ENCODE data around the gene EGFLAM.

The EGFLAM gene

GRCh38 chr5:38375423-38375822 is 117.1 kb downstream of the EGFLAM start:
- no peak for DNase-seq (ENCODE audit: low read depth in 2 of 3, low spot score in 2 of 3)

GRCh38 chr5:38376404-38376803 is 118.0 kb downstream of the EGFLAM start:
- no peak for DNase-seq (ENCODE audit: low read depth in 2 of 3, low spot score in 2 of 3)

- no peak for DNase-seq (ENCODE audit: low read depth in 2 of 3, low spot score in 2 of 3)
These were observed 120.2 kb downstream of the EGFLAM start for GRCh38 chr5:38378579-38378978.

GRCh38 chr5:38379350-38379937 is 121.1 kb downstream of the EGFLAM start:
- DNase-seq (ENCODE audit: low read depth in 2 of 3, low spot score in 2 of 3): no peak

- DNase-seq (ENCODE audit: low read depth in 2 of 3, low spot score in 2 of 3): no peak
These were observed 122.2 kb downstream of the EGFLAM start for GRCh38 chr5:38380537-38380936.

GRCh38 chr5:38381361-38381760 is 123.0 kb downstream of the EGFLAM start:
- DNase-seq (ENCODE audit: low read depth in 2 of 3, low spot score in 2 of 3): no peak

GRCh38 chr5:38382898-38383297 is 124.5 kb downstream of the EGFLAM start:
- DNase-seq (ENCODE audit: low read depth in 2 of 3, low spot score in 2 of 3): peak in 2 of 3 experiments; percentile 3 to 20

- no peak for DNase-seq (ENCODE audit: low read depth in 2 of 3, low spot score in 2 of 3)
These were observed 125.3 kb downstream of the EGFLAM start for GRCh38 chr5:38383701-38384100.

- DNase-seq (ENCODE audit: low read depth in 2 of 3, low spot score in 2 of 3): no peak
These were observed 126.0 kb downstream of the EGFLAM start for GRCh38 chr5:38384396-38384795.

GRCh38 chr5:38387161-38387560 is 128.8 kb downstream of the EGFLAM start:
- no peak for DNase-seq (ENCODE audit: low read depth in 2 of 3, low spot score in 2 of 3)

GRCh38 chr5:38393636-38394035 is 135.3 kb downstream of the EGFLAM start:
- no peak for DNase-seq (ENCODE audit: low read depth in 2 of 3, low spot score in 2 of 3)

GRCh38 chr5:38396766-38397165 is 138.4 kb downstream of the EGFLAM start:
- no peak for DNase-seq (ENCODE audit: low read depth in 2 of 3, low spot score in 2 of 3)

- no peak for DNase-seq (ENCODE audit: low read depth in 2 of 3, low spot score in 2 of 3)
These were observed 142.0 kb downstream of the EGFLAM start for GRCh38 chr5:38400365-38400764.

- no peak for DNase-seq (ENCODE audit: low read depth in 2 of 3, low spot score in 2 of 3)
These were observed 142.8 kb downstream of the EGFLAM start for GRCh38 chr5:38401145-38401544.

GRCh38 chr5:38403406-38403805 is 145.0 kb downstream of the EGFLAM start:
- no peak for DNase-seq (ENCODE audit: low read depth in 2 of 3, low spot score in 2 of 3)

GRCh38 chr5:38403877-38404635 is 145.7 kb downstream of the EGFLAM start:
- DNase-seq (ENCODE audit: low read depth in 2 of 3, low spot score in 2 of 3): no peak

- DNase-seq (ENCODE audit: low read depth in 2 of 3, low spot score in 2 of 3): no peak
These were observed 146.4 kb downstream of the EGFLAM start for GRCh38 chr5:38404667-38405276.

GRCh38 chr5:38408446-38409198 is 150.3 kb downstream of the EGFLAM start:
- DNase-seq (ENCODE audit: low read depth in 2 of 3, low spot score in 2 of 3): no peak

- DNase-seq (ENCODE audit: low read depth in 2 of 3, low spot score in 2 of 3): no peak
These were observed 152.1 kb downstream of the EGFLAM start for GRCh38 chr5:38410304-38410990.

- no peak for DNase-seq (ENCODE audit: low read depth in 2 of 3, low spot score in 2 of 3)
These were observed 155.3 kb downstream of the EGFLAM start for GRCh38 chr5:38413696-38414095.

- no peak for DNase-seq (ENCODE audit: low read depth in 2 of 3, low spot score in 2 of 3)
These were observed 156.0 kb downstream of the EGFLAM start for GRCh38 chr5:38414348-38414747.
